ENCODE measurements around the gene KRT84.

GRCh38 chr12:52402377-52402776 lies 16.9 kb upstream of the KRT84 start:
- no peak for TF ChIP-seq CTCF (conservative IDR thresholded peaks at IDR 0.05; ENCODE audit: low read length)
- no peak for TF ChIP-seq EZH2phosphoT487 (IDR thresholded peaks at IDR 0.05; ENCODE audit: borderline replicate concordance)
